GM21723 (cell line): Measurements from ENCODE around the gene MED6.

ENCODE experiments used
- ATAC-seq: cut with Tn5 transposase; IDR thresholded peaks from one replicate; pipeline ENCODE4 v1.9.1; 2021; ENCODE audit warnings: mild to moderate bottlenecking, moderate library complexity; ENCODE audit not compliant: unreplicated experiment

Gene MED6

GRCh38 chr14:70600382-70601157 is at the start of gene MED6:
MED6 (minus strand) TSS chr14:70600655; CDS start chr14:70600637, 18 bp downstream.
- ATAC-seq = peak; percentile 91

DNA sequence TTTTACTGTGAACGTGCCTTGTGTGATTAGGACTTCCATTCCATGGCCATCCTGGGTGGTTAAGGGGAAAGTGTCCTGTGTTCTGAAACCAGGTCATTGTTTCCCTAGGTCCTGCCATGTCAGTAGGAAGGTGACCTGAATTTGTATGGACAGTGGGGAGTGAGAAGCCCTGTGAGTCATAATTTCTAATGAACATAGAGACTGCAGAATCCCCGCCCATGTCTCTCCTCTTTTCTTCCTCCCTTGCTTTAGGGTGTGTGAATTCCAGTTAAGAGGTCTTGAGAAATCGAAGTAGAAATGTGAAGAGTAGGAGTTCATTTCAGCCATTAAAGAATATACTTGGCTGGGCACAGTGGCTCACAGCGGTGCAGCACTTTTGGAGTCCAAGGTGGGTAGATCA is 49.3 kb upstream of the MED6 start:
- no peak for ATAC-seq

GRCh38 chr14:70648346-70648745 is 47.9 kb upstream of the MED6 start:
- no peak for ATAC-seq

DNA sequence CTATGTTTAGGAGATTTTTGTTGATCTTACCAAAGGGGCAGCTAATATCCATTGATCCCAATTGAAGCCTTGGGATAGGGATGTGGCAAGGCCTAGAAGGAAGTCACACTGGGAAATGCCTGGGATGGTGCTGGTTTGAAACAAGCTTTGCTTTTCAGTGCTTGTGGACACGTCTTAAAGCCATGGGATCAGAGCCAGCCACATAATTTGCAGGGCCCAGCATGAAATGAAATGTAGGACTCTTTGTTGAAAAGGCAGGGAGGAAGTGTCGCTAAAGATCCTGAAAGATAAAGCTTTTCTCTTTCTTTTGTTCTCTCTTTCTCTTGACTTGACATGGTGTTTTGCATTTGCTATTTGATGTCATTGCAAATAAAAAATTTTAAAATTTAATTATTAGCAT is 46.2 kb upstream of the MED6 start:
- no peak for ATAC-seq

GRCh38 chr14:70645892-70646291 is 45.4 kb upstream of the MED6 start:
- ATAC-seq = no peak

DNA sequence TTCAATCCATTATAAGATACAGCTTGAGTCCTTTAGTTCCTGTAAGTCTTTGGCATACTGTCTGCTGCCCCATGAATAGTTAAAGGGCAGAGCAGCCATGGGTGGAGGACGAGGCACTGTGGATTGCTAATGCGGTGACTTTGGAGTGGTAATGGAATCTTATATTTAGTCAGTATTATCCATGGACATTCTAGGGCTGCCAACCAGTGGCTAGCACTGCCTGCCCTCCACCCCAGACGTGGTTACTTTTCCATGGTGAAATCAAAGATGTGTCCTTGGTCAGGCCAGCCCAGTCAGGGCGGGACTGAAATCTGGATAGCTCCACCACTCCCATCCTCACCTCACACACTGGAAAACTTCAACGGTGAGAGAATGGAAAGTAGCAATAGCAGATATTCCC is 43.5 kb upstream of the MED6 start:
- no peak for ATAC-seq

DNA sequence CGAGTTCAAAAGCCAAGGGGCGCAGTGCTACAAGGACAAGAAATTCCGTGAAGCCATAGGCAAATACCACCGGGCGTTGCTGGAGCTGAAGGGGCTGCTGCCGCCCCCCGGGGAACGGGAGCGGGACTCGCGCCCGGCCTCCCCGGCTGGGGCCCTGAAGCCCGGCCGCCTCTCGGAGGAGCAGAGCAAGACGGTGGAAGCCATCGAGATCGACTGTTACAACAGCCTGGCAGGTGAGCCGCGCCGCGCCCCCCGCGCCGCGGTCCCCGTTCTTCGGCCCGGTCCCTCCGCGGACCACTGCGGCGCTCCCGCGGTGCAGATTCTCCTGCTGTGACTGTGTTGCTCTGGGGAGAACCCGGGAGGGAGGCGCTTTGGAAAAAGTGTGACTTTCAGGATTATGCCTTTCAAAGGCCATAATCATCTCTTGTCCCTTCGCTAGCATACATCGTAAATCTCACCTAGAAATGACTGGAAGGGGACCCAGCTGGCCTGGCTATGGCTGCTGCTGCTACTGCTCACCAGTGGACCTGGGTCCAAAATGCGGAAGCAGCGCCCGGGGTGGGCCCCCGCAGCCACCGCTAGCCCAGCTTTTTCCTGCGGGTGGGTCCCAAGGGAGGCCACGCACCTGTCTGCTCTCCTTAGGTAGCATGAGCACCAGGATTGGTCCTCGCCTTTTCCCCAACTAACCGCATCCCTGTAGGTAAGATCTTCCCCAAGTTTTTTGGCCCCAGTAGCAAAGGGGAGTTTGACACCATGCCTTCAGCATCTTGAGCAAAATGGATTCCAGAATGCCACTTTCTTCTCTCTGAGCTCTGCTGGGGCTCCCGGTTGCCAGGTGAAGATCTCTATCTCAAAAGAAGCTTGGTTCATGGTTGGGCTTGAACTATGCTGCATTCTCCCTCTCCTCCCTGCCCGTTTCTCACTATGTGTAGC is 42.1 kb upstream of the MED6 start:
- ATAC-seq = peak; percentile 43

GRCh38 chr14:70641548-70642302 is 41.3 kb upstream of the MED6 start, which contains the start of gene TTC9:
TTC9 (plus strand) TSS chr14:70641916; CDS start chr14:70642130, 214 bp downstream.
- peak; percentile 13 for ATAC-seq

DNA sequence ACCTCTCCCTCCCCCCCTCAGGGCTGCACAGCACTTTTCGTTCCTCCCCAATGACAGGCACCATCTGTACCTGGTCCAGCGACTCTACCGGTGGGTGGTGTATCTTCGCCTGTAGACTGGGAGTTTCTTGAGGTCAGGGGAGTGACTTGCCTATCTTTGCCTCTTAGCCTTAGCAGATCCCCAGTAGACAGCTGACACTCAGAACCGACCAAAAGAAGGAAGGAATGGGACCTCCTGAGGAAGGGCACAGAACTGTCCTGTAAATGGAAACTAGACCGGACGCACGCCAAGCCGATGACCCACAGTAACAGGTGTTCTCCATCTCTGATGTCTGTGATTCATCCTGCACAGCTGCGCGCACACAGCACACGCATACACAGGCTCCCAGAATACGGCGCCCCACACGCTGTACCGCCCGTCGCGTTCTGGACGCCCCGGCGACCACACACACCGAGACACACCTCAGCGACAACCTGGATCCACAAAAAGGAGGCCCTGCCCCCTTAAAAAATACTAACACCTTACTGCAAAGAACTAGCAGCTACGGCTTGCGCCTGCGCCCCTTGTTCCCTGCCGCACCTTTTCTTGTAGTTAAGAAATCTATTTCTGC is 40.6 kb upstream of the MED6 start:
- ATAC-seq = peak; percentile 58

DNA sequence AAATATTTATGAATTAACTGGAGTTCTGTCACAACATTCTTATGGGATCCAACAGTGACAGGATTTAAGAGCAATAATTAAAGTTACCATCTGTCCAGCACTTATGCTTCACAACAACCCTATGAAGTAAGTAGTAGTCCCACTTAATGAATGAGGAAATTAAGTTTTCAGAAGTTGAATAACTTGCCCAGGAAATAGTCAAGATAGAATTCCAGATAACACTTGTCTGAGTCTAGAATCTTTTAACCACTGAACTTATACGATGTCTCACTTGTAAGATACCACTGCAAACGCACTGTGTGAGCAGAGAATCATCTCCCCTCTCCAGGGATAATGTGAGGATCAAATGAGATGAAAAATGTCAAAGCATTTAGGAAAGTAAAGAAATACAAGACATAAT is 38.0 kb upstream of the MED6 start:
- no peak for ATAC-seq

DNA sequence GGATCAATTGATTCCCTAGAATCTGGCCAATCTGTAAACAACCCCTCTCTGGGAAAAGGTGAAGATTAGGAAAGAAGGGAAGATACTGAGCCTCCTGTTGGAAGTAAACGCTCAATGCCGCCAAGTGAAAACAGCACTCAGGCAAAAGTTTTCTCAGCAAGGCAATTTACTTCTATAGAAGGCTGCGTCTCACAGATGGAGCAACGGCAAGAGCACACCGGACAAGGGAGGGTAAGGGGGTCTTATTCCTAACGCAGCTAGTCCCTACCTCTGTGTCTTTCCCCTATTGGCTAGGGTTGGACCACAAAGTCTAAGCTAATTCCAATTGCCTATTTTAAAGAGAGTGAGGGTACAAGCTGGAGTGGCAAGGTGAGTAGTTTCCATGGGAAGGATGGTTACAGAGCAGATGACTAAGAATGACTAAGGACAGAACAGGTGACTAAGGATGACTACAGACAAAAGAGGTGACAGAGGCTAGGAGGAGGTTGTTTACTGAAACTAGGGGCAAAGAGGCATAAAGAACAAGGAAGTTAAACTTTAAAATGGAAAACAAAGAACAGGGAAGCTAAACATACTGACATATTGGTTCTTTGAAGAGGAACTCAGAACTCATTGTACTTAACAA is 35.6 kb upstream of the MED6 start:
- no peak for ATAC-seq

- ATAC-seq = no peak
Observed at GRCh38 chr14:70631948-70632347, 31.5 kb upstream of the MED6 start.

DNA sequence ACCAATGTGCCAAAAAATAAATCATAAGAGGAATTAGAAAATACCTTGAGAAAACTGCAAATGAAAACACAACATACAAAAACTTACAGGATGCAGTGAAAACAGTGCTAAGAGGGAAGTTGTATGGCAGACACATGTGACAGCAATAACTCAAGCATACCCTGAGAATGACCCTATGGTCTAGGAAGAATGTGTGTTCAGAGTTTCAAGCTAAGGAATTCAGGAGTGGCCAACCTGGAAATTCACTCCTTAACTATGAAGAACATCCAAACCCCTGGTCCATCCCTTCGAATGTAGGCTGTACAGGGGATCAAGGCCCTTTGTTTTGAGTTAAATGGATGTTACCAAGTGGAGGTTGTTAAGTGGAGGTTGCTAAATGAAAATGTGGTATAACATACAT is 24.5 kb upstream of the MED6 start:
- no peak for ATAC-seq

- no peak for ATAC-seq
Observed at GRCh38 chr14:70622111-70622712, 21.8 kb upstream of the MED6 start.

DNA sequence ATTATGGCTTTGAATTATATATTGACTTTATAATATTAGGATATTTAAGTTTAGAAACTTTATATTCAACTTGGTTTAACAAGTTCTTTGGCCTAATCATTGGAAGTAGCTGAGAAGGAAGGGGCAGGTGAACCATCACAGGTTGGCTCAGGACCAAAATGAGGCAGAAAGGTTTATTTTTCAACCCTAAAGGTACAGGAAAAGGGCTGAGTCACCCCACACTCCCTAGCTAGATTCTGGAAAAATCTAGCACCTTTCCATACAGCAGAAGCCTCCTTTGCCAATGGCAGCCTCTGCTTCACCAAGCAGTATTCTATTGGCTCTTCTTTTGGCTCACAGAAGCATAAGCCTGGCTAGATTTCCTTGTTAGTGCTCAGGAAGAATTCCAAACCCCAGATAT is 19.3 kb upstream of the MED6 start:
- ATAC-seq = no peak

DNA sequence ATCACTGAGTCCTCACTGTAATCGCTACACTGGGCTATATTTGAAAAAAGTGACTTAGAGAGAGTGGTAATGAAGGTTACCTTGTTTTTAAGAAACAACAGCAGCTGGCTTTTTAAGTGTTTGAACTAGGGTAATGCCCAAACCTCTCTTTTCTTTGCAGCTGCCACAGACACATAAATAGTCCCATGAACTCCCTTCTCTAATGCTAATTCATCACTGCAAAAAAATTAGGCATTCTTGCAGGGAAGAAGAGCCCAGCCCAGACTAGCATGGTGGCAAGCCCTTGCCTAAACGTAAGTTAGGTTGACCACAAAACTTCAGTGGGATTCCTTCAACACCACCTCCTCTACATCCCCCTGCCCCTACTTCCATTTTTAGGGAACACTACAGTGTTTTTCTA is 17.9 kb upstream of the MED6 start:
- ATAC-seq = no peak

- no peak for ATAC-seq
Observed at GRCh38 chr14:70616646-70617045, 16.2 kb upstream of the MED6 start.

DNA sequence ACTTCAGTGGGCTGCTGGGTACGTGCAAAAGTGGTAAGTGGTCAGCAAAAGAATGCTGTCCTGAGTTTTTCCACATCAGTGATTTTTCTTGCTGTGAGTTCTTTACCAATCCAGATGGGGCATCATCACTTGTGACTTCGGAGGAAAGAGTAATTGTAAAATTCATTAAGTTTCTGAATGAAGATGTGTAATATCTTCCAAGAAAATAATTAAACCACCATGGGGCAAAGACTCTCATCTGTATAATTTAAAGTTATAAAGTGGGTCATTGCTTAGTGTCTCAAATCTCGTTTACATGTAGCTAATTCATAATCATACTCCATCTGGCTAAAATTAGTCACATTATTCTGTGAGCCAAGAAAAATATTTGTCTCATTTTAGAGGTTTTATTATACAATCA is 10.8 kb upstream of the MED6 start:
- ATAC-seq = no peak

- ATAC-seq = no peak
Observed at GRCh38 chr14:70602254-70602653, 1.8 kb upstream of the MED6 start.

GRCh38 chr14:70601162-70601561 is 707 bp upstream of the MED6 start:
- ATAC-seq = no peak
